GM21390 (cell line): ENCODE data around the gene ASXL1.

Experiments
- ATAC-seq: cut with Tn5 transposase; IDR thresholded peaks from one replicate; pipeline ENCODE4 v1.9.1; 2021; ENCODE audit not compliant: unreplicated experiment

ASXL1 gene

GRCh38 chr20:32437391-32438074, 79.4 kb downstream of the ASXL1 start:
- ATAC-seq, result no peak

- ATAC-seq, result no peak
Measured at GRCh38 chr20:32438331-32438858, 80.3 kb downstream of the ASXL1 start.

- no peak for ATAC-seq
Measured at GRCh38 chr20:32439132-32439829, 81.2 kb downstream of the ASXL1 start.

- no peak for ATAC-seq
Measured at GRCh38 chr20:32440069-32440757, 82.1 kb downstream of the ASXL1 start.

GRCh38 chr20:32440758-32441078, 82.6 kb downstream of the ASXL1 start:
- no peak for ATAC-seq

- no peak for ATAC-seq
Measured at GRCh38 chr20:32441638-32442037, 83.5 kb downstream of the ASXL1 start.

- ATAC-seq, result no peak
Measured at GRCh38 chr20:32442630-32443373, 84.7 kb downstream of the ASXL1 start.

- no peak for ATAC-seq
Measured at GRCh38 chr20:32443386-32443974, 85.3 kb downstream of the ASXL1 start.

- no peak for ATAC-seq
Measured at GRCh38 chr20:32444474-32445220, 86.5 kb downstream of the ASXL1 start.

GRCh38 chr20:32445539-32446273, 87.6 kb downstream of the ASXL1 start:
- ATAC-seq, result no peak

GRCh38 chr20:32446301-32447100, 88.4 kb downstream of the ASXL1 start:
- no peak for ATAC-seq

GRCh38 chr20:32447136-32448027, 89.3 kb downstream of the ASXL1 start:
- no peak for ATAC-seq

- ATAC-seq, result no peak
Measured at GRCh38 chr20:32448306-32449056, 90.3 kb downstream of the ASXL1 start.

- no peak for ATAC-seq
Measured at GRCh38 chr20:32449057-32449889, 91.1 kb downstream of the ASXL1 start.

GRCh38 chr20:32449890-32450401, 91.8 kb downstream of the ASXL1 start:
- ATAC-seq, result no peak
